WTC11 (cell line): Measurements from ENCODE around the gene LRSAM1. TPM values are rescaled to one million over a fixed set of nuclear protein-coding genes. Genes with fewer than 3 reads are reported as not detected.

ENCODE experiments used
- ATAC-seq: fragments of 200-7000 bp; cut with Tn5 transposase; 2 replicates; pipeline ENCODE4 v1.10.0; 2021; ENCODE audit warnings: mild to moderate bottlenecking, moderate library complexity
- CTCF ChIA-PET: fragments of 300-600 bp; sonication (Branson Sonifier 250); formaldehyde crosslinking; loops from one replicate; lab custom pipeline; 2021; ENCODE audit warnings: antibody characterized with exemption; lab: Charles Lee
- POLR2A ChIA-PET: fragments of 350-600 bp; sonication (Branson Sonifier 250); formaldehyde crosslinking; loops from one replicate; lab custom pipeline; 2021; ENCODE audit warnings: antibody characterized with exemption; lab: Charles Lee
- DNase-seq: peaks from one replicate; pipeline ENCODE4 v3.0.0; 2021; ENCODE audit warnings: low spot score
- H3K27ac Mint-ChIP-seq: 2 replicates; pipeline ENCODE4 v1.8.0; 2021; ENCODE audit warnings: mixed read lengths
- H3K27me3 Mint-ChIP-seq: 2 replicates; pipeline ENCODE4 v1.8.0; 2021; ENCODE audit warnings: low read depth, mild to moderate bottlenecking, moderate library complexity, mixed read lengths
- H3K36me3 Mint-ChIP-seq: 2 replicates; pipeline ENCODE4 v1.8.0; 2021; ENCODE audit warnings: mixed read lengths
- H3K4me1 Mint-ChIP-seq: 2 replicates; pipeline ENCODE4 v1.8.0; 2022; ENCODE audit warnings: mixed read lengths
- H3K4me3 Mint-ChIP-seq: 2 replicates; pipeline ENCODE4 v1.8.0; 2021; ENCODE audit warnings: mild to moderate bottlenecking, moderate library complexity, mixed read lengths
- H3K9me3 Mint-ChIP-seq: 2 replicates; pipeline ENCODE4 v1.8.0; 2021; ENCODE audit warnings: mixed read lengths
- CBFB ChIP-seq: sonication (generic); formaldehyde crosslinking; IDR thresholded peaks from 2 replicates; pipeline ENCODE4 v1.8.1; 2022; ENCODE audit warnings: mild to moderate bottlenecking, low read depth, missing genetic modification reagents
- CREB1 ChIP-seq: sonication (generic); formaldehyde crosslinking; IDR thresholded peaks from 2 replicates; pipeline ENCODE4 v1.8.0; 2023; ENCODE audit warnings: mild to moderate bottlenecking, missing genetic modification reagents
- MAX ChIP-seq: sonication (generic); formaldehyde crosslinking; IDR thresholded peaks from 2 replicates; pipeline ENCODE4 v1.8.0; 2022; ENCODE audit warnings: mild to moderate bottlenecking, missing genetic modification reagents
- MYBL2 ChIP-seq: sonication (generic); formaldehyde crosslinking; IDR thresholded peaks from 2 replicates; pipeline ENCODE4 v1.8.1; 2023; ENCODE audit warnings: mild to moderate bottlenecking, moderate library complexity, missing genetic modification reagents
- NFATC4 ChIP-seq: fragments of 250-450 bp; sonication (Bioruptor Pico); IDR thresholded peaks from 2 replicates; pipeline ENCODE4 v1.9.0; 2021; ENCODE audit warnings: mild to moderate bottlenecking
- NFE2L1 ChIP-seq: sonication (generic); formaldehyde crosslinking; IDR thresholded peaks from 2 replicates; pipeline ENCODE4 v1.8.1; 2023; ENCODE audit warnings: missing genetic modification reagents
- NFYB ChIP-seq: sonication (generic); formaldehyde crosslinking; conservative IDR thresholded peaks from 2 replicates; pipeline ENCODE4 v1.8.0; 2022; ENCODE audit warnings: low read depth, missing genetic modification reagents
- NR3C1 ChIP-seq: sonication (generic); formaldehyde crosslinking; conservative IDR thresholded peaks from 2 replicates; pipeline ENCODE4 v1.8.1; 2023; ENCODE audit warnings: low read depth, mild to moderate bottlenecking, missing genetic modification reagents
- PREB ChIP-seq: sonication (generic); formaldehyde crosslinking; IDR thresholded peaks from 2 replicates; pipeline ENCODE4 v1.8.1; 2022; ENCODE audit warnings: mild to moderate bottlenecking, missing genetic modification reagents, moderate library complexity, borderline replicate concordance
- PRRX2 ChIP-seq: fragments of 250-450 bp; sonication (Bioruptor Pico); IDR thresholded peaks from 2 replicates; pipeline ENCODE4 v1.8.0; 2021; ENCODE audit warnings: mild to moderate bottlenecking
- RORB ChIP-seq: fragments of 250-450 bp; sonication (Bioruptor Pico); IDR thresholded peaks from 2 replicates; pipeline ENCODE4 v1.9.0; 2021; ENCODE audit warnings: mild to moderate bottlenecking
- SOX15 ChIP-seq: fragments of 250-450 bp; sonication (Bioruptor Pico); IDR thresholded peaks from 2 replicates; pipeline ENCODE4 v1.9.0; 2021; ENCODE audit warnings: mild to moderate bottlenecking
- SP1 ChIP-seq: sonication (generic); formaldehyde crosslinking; conservative IDR thresholded peaks from 2 replicates; pipeline ENCODE4 v1.8.1; 2022; ENCODE audit warnings: missing genetic modification reagents
- STAT6 ChIP-seq: sonication (generic); formaldehyde crosslinking; conservative IDR thresholded peaks from 2 replicates; pipeline ENCODE4 v1.8.1; 2023; ENCODE audit warnings: mild to moderate bottlenecking, low read depth, missing genetic modification reagents, moderate library complexity
- ZNF423 ChIP-seq: fragments of 250-450 bp; sonication (Bioruptor Pico); IDR thresholded peaks from 2 replicates; pipeline ENCODE4 v2.1.2; 2022; ENCODE audit warnings: mild to moderate bottlenecking, moderate library complexity
- ZNF425 ChIP-seq: fragments of 250-450 bp; sonication (Bioruptor Pico); conservative IDR thresholded peaks from 2 replicates; pipeline ENCODE4 v1.9.0; 2021; ENCODE audit warnings: mild to moderate bottlenecking
- total RNA-seq: library from RNA; stranded (reverse); gene quantifications from 3 replicates; pipeline ENCODE4 v1.2.3, GENCODE V29; 2021
- TF ChIP-seq, protein P1 (sequence below): sonication (generic); formaldehyde crosslinking; IDR thresholded peaks from 2 replicates; pipeline ENCODE4 v1.8.1; 2023; ENCODE audit warnings: mild to moderate bottlenecking, missing genetic modification reagents

LRSAM1 gene
- total RNA-seq, 1 experiment from 2014 or later: 32.4 TPM

GRCh38 chr9:127519301-127520166, 68.2 kb downstream of the LRSAM1 start:
- TF ChIP-seq NR3C1 (CRISPR knock-in tag) (no peak), NFYB (no peak), CBFB (no peak), NFE2L1 (CRISPR knock-in tag) (no peak), NFATC4 (CRISPR knock-in tag) (no peak)
- H3K9me3 Mint-ChIP-seq: peaks cover 10% of the 10 kb centered on the region
- ATAC-seq: no peak
- H3K4me3 Mint-ChIP-seq: no peak overlapping the region
- H3K36me3 Mint-ChIP-seq: peaks cover 48% of the 10 kb centered on the region
- CTCF ChIA-PET: interaction anchor here (1.1 to 2.5 kb wide), 5 partner anchors 16 to 215 kb away, joined by 3 to 9 read pairs (median 5); partner anchors contain the start of gene TOR2A
- no peak for DNase-seq
- H3K27me3 Mint-ChIP-seq: no peaks in the 10 kb centered on the region
- POLR2A ChIA-PET: no interaction called here
- H3K4me1 Mint-ChIP-seq: peaks cover 14% of the 10 kb centered on the region
- no peak overlapping the region for H3K27ac Mint-ChIP-seq

DNA sequence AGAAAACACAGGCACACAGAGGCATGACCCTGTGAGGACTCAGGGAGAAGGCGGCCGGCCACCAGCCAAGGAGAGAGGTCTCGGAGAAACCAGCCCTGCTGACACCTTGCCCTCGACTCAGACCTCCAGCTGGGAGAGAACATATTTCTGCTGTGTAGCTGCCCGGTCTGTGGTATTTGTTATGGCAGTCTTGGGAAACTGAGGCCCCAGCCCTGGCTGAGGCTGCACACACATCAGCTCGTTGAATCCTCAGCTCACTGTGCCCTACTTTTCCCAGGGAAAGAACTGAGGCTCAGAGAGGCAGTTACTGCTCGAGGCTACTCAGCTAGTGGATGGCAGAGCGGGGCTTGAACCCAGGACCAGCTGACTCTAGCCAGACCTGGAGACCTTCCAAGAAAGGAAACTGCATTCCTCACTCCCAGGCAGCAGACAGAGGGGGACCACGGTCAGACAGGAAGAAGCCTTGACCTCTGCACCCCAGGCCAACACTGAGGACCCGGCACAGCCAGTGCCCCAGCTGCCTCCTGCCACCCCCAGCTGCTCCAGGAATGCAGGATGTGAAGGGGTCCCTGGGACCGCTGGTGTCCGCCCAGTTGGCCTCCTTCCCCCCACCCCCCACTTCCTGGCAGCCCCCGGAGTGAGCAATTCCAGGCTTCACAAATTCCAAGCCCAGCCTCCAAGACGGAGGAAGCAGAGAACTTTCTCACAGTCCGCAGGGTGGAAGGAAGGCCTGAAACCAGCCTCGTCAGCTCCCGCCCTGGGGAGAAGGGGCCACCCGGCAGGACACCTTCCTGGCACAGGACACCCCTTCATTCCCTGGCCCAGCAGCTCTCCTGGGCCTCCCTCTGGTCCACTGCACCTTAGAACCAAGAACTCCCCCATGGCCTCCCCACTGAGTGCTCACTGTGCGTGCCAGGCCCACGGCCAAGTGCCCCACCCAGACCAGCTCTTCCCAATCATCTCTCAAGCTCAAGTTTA, 69.9 kb downstream of the LRSAM1 start:
- CTCF ChIA-PET: interaction anchor here (0.6 to 2.5 kb wide), 10 partner anchors 9 to 396 kb away, joined by 3 to 9 read pairs (median 4); partner anchors contain the start of genes ST6GALNAC4 and TOR2A

More for the DNA sequence above, 69.9 kb downstream of the LRSAM1 start:
- POLR2A ChIA-PET: interaction anchor here (0.5 to 1.2 kb wide), 2 partner anchors 47 to 126 kb away, joined by 5 to 6 read pairs; a partner anchor contains a TSS
- Mint-ChIP-seq H3K27ac (peak overlapping the region; percentile 95), H3K36me3 (peaks cover 56% of the 10 kb centered on the region), H3K4me3 (no peak overlapping the region), H3K4me1 (peaks cover 14% of the 10 kb centered on the region), H3K27me3 (no peaks in the 10 kb centered on the region; the same call in 1 of the 2 replicates), H3K9me3 (peaks cover 25% of the 10 kb centered on the region)
- ATAC-seq (peak; percentile 67), DNase-seq (peak; percentile 46)
- TF ChIP-seq MAX: no peak
- TF ChIP-seq, protein P1, sequence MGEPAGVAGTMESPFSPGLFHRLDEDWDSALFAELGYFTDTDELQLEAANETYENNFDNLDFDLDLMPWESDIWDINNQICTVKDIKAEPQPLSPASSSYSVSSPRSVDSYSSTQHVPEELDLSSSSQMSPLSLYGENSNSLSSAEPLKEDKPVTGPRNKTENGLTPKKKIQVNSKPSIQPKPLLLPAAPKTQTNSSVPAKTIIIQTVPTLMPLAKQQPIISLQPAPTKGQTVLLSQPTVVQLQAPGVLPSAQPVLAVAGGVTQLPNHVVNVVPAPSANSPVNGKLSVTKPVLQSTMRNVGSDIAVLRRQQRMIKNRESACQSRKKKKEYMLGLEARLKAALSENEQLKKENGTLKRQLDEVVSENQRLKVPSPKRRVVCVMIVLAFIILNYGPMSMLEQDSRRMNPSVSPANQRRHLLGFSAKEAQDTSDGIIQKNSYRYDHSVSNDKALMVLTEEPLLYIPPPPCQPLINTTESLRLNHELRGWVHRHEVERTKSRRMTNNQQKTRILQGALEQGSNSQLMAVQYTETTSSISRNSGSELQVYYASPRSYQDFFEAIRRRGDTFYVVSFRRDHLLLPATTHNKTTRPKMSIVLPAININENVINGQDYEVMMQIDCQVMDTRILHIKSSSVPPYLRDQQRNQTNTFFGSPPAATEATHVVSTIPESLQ: no peak
- TF ChIP-seq PRRX2 (CRISPR knock-in tag): 0 out of 2 replicates have a peak, but pooled peaks have one; percentile 23
- peak; percentile 42; the same call in 1 of the 2 replicates for TF ChIP-seq SP1 (CRISPR knock-in tag)
- no peak for TF ChIP-seq RORB (CRISPR knock-in tag)
- peak; percentile 89 for TF ChIP-seq ZNF423
- no peak for TF ChIP-seq SOX15 (CRISPR knock-in tag)
- TF ChIP-seq CREB1: no peak
- no peak for TF ChIP-seq PREB (CRISPR knock-in tag)
- no peak for TF ChIP-seq ZNF425 (CRISPR knock-in tag)
- TF ChIP-seq STAT6 (CRISPR knock-in tag): no peak
- no peak for TF ChIP-seq MYBL2 (CRISPR knock-in tag)
